ENCODE results near the gene SPEF2. TPM values are rescaled to one million over a fixed set of nuclear protein-coding genes. Genes with fewer than 3 reads are reported as not detected.

SPEF2 gene
- total RNA-seq, 1 experiment from 2014 or later = 0.15 TPM

GRCh38 chr5:35856765-35857351 lies 239.2 kb downstream of the SPEF2 start, which contains the start of gene IL7R:
Gene IL7R, plus strand, starts transcription at chr5:35856891. Its CDS starts 87 bp downstream, at chr5:35856978.
- ATAC-seq (no peak), DNase-seq (ENCODE audit: low spot score) (no peak)
- Mint-ChIP-seq H3K4me1 (peaks cover 37% of the 10 kb centered on the region), H3K9me3 (peaks cover 7% of the 10 kb centered on the region; the same call in 1 of the 2 replicates), H3K36me3 (no peaks in the 10 kb centered on the region), H3K4me3 (no peak within 1 kb of the TSS), H3K27me3 (ENCODE audit: low read depth) (no peaks in the 10 kb centered on the region), H3K27ac (no peak within 1 kb of the TSS)
- TF ChIP-seq, protein P1, sequence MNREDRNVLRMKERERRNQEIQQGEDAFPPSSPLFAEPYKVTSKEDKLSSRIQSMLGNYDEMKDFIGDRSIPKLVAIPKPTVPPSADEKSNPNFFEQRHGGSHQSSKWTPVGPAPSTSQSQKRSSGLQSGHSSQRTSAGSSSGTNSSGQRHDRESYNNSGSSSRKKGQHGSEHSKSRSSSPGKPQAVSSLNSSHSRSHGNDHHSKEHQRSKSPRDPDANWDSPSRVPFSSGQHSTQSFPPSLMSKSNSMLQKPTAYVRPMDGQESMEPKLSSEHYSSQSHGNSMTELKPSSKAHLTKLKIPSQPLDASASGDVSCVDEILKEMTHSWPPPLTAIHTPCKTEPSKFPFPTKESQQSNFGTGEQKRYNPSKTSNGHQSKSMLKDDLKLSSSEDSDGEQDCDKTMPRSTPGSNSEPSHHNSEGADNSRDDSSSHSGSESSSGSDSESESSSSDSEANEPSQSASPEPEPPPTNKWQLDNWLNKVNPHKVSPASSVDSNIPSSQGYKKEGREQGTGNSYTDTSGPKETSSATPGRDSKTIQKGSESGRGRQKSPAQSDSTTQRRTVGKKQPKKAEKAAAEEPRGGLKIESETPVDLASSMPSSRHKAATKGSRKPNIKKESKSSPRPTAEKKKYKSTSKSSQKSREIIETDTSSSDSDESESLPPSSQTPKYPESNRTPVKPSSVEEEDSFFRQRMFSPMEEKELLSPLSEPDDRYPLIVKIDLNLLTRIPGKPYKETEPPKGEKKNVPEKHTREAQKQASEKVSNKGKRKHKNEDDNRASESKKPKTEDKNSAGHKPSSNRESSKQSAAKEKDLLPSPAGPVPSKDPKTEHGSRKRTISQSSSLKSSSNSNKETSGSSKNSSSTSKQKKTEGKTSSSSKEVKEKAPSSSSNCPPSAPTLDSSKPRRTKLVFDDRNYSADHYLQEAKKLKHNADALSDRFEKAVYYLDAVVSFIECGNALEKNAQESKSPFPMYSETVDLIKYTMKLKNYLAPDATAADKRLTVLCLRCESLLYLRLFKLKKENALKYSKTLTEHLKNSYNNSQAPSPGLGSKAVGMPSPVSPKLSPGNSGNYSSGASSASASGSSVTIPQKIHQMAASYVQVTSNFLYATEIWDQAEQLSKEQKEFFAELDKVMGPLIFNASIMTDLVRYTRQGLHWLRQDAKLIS (CRISPR knock-in tag; IDR thresholded peaks at IDR 0.05; ENCODE audit: borderline replicate concordance) = no peak
- TF ChIP-seq OVOL2 (CRISPR knock-in tag; IDR thresholded peaks at IDR 0.05; ENCODE audit: borderline replicate concordance) (no peak), SOX15 (CRISPR knock-in tag; IDR thresholded peaks at IDR 0.05) (no peak), ZSCAN18 (CRISPR knock-in tag; IDR thresholded peaks at IDR 0.05) (no peak), CREM (CRISPR knock-in tag; IDR thresholded peaks at IDR 0.05) (no peak), E2F1 (CRISPR knock-in tag; IDR thresholded peaks at IDR 0.05) (no peak), ATF2 (CRISPR knock-in tag; IDR thresholded peaks at IDR 0.05; ENCODE audit: borderline replicate concordance, low read depth) (no peak), FOXJ3 (CRISPR knock-in tag; IDR thresholded peaks at IDR 0.05; ENCODE audit: borderline replicate concordance) (no peak), SP1 (CRISPR knock-in tag; conservative IDR thresholded peaks at IDR 0.05) (no peak), NR3C1 (CRISPR knock-in tag; conservative IDR thresholded peaks at IDR 0.05; ENCODE audit: low read depth) (no peak), FOXK1 (CRISPR knock-in tag; IDR thresholded peaks at IDR 0.05) (no peak), FOXP4 (CRISPR knock-in tag; IDR thresholded peaks at IDR 0.05) (no peak), AR (CRISPR knock-in tag; IDR thresholded peaks at IDR 0.05) (no peak), E2F4 (CRISPR knock-in tag; IDR thresholded peaks at IDR 0.05; ENCODE audit: borderline replicate concordance, low read depth) (no peak), SMAD4 (CRISPR knock-in tag; IDR thresholded peaks at IDR 0.05) (no peak)
- TF ChIP-seq, protein P2, sequence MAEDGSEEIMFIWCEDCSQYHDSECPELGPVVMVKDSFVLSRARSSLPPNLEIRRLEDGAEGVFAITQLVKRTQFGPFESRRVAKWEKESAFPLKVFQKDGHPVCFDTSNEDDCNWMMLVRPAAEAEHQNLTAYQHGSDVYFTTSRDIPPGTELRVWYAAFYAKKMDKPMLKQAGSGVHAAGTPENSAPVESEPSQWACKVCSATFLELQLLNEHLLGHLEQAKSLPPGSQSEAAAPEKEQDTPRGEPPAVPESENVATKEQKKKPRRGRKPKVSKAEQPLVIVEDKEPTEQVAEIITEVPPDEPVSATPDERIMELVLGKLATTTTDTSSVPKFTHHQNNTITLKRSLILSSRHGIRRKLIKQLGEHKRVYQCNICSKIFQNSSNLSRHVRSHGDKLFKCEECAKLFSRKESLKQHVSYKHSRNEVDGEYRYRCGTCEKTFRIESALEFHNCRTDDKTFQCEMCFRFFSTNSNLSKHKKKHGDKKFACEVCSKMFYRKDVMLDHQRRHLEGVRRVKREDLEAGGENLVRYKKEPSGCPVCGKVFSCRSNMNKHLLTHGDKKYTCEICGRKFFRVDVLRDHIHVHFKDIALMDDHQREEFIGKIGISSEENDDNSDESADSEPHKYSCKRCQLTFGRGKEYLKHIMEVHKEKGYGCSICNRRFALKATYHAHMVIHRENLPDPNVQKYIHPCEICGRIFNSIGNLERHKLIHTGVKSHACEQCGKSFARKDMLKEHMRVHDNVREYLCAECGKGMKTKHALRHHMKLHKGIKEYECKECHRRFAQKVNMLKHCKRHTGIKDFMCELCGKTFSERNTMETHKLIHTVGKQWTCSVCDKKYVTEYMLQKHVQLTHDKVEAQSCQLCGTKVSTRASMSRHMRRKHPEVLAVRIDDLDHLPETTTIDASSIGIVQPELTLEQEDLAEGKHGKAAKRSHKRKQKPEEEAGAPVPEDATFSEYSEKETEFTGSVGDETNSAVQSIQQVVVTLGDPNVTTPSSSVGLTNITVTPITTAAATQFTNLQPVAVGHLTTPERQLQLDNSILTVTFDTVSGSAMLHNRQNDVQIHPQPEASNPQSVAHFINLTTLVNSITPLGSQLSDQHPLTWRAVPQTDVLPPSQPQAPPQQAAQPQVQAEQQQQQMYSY (CRISPR knock-in tag; IDR thresholded peaks at IDR 0.05) = no peak
- TF ChIP-seq, protein P3, sequence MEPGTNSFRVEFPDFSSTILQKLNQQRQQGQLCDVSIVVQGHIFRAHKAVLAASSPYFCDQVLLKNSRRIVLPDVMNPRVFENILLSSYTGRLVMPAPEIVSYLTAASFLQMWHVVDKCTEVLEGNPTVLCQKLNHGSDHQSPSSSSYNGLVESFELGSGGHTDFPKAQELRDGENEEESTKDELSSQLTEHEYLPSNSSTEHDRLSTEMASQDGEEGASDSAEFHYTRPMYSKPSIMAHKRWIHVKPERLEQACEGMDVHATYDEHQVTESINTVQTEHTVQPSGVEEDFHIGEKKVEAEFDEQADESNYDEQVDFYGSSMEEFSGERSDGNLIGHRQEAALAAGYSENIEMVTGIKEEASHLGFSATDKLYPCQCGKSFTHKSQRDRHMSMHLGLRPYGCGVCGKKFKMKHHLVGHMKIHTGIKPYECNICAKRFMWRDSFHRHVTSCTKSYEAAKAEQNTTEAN (CRISPR knock-in tag; IDR thresholded peaks at IDR 0.05) = no peak
- POLR2A ChIA-PET = no interaction called here
- CTCF ChIA-PET = no interaction called here
